LNCAP (cell line): ENCODE results near the gene PIGK.

Source experiments
- CTCF ChIP-seq: fragments of 450-650 bp; IDR thresholded peaks from 2 replicates; pipeline ENCODE4 v1.5.1; 2017; ENCODE audit warnings: mild to moderate bottlenecking

The PIGK gene

GRCh38 chr1:77188770-77189169 is 30.5 kb downstream of the PIGK start:
- TF ChIP-seq CTCF, result no peak

GRCh38 chr1:77182083-77182482 is 37.1 kb downstream of the PIGK start:
- TF ChIP-seq CTCF, result no peak

GRCh38 chr1:77179632-77180031 is 39.6 kb downstream of the PIGK start:
- no peak for TF ChIP-seq CTCF

- no peak for TF ChIP-seq CTCF
Observed at GRCh38 chr1:77175230-77175844, 43.9 kb downstream of the PIGK start.

- TF ChIP-seq CTCF, result no peak
Observed at GRCh38 chr1:77170687-77171086, 48.5 kb downstream of the PIGK start.

- TF ChIP-seq CTCF, result no peak
Observed at GRCh38 chr1:77168358-77168757, 50.9 kb downstream of the PIGK start.

- TF ChIP-seq CTCF, result no peak
Observed at GRCh38 chr1:77164434-77164944, 54.7 kb downstream of the PIGK start.

- no peak for TF ChIP-seq CTCF
Observed at GRCh38 chr1:77156214-77156613, 63.0 kb downstream of the PIGK start.
